Measurements from ENCODE around the gene MICB. TPM values are rescaled to one million over a fixed set of nuclear protein-coding genes. Genes with fewer than 3 reads are reported as not detected.

MICB gene
- total RNA-seq, 1 experiment from 2014 or later: 37.0 TPM

GRCh38 chr6:31546958-31547726, 49.2 kb downstream of the MICB start, which contains the start of gene NFKBIL1:
Gene NFKBIL1 (plus strand): TSS chr6:31547608. CDS start chr6:31547695, 87 bp downstream.
- ChIA-PET CTCF (interaction anchor here (0.6 to 7.2 kb wide), 28 partner anchors 9 to 405 kb away, joined by 3 to 319 read pairs (median 4); partner anchors contain the start of genes AIF1, C6orf47, GPANK1 and LST1), POLR2A (interaction anchor here (0.5 to 2.0 kb wide), 15 partner anchors 18 to 1425 kb away, joined by 3 to 13 read pairs (median 5); partner anchors contain the start of genes GPANK1, MCCD1, MICB and NEU1)
- peak; percentile 67 for ATAC-seq
- H3K9me3 Mint-ChIP-seq: no peaks in the 10 kb centered on the region
- peak within 1 kb of the TSS; percentile 98 for H3K27ac Mint-ChIP-seq
- peak within 1 kb of the TSS; percentile 82 for H3K4me3 Mint-ChIP-seq
- DNase-seq (ENCODE audit: low spot score): peak; percentile 94
- H3K36me3 Mint-ChIP-seq: peaks cover 17% of the 10 kb centered on the region
- TF ChIP-seq HMGXB4 (CRISPR knock-in tag; IDR thresholded peaks at IDR 0.05) (no peak), ZNF416 (CRISPR knock-in tag; IDR thresholded peaks at IDR 0.05) (no peak), SP1 (CRISPR knock-in tag; conservative IDR thresholded peaks at IDR 0.05) (peak; percentile 87), ARID4B (CRISPR knock-in tag; IDR thresholded peaks at IDR 0.05; ENCODE audit: borderline replicate concordance) (0 out of 2 replicates have a peak, but pooled peaks have one; percentile 9), FOXK1 (CRISPR knock-in tag; IDR thresholded peaks at IDR 0.05) (0 out of 2 replicates have a peak, but pooled peaks have one; percentile 50), CREM (CRISPR knock-in tag; IDR thresholded peaks at IDR 0.05) (0 out of 2 replicates have a peak, but pooled peaks have one; percentile 52), TP53 (CRISPR knock-in tag; IDR thresholded peaks at IDR 0.05) (no peak), TEAD4 (CRISPR knock-in tag; IDR thresholded peaks at IDR 0.05) (no peak), GABPB1 (CRISPR knock-in tag; IDR thresholded peaks at IDR 0.05) (peak; percentile 86)
- H3K27me3 Mint-ChIP-seq (ENCODE audit: low read depth): no peaks in the 10 kb centered on the region
- peaks cover 22% of the 10 kb centered on the region for H3K4me1 Mint-ChIP-seq

- peak overlapping the region; percentile 98 for H3K27ac Mint-ChIP-seq
- POLR2A ChIA-PET: interaction anchor here (0.6 to 2.0 kb wide), 5 partner anchors 19 to 117 kb away, joined by 4 to 13 read pairs (median 6); partner anchors contain the start of genes GPANK1, MCCD1 and MICB
- no peaks in the 10 kb centered on the region for H3K27me3 Mint-ChIP-seq (ENCODE audit: low read depth)
- CTCF ChIA-PET: interaction anchor here (0.6 to 7.2 kb wide), 15 partner anchors 27 to 404 kb away, joined by 3 to 319 read pairs (median 5); partner anchors contain the start of genes AIF1, C6orf47, LTB and NCR3
- H3K4me1 Mint-ChIP-seq: peaks cover 21% of the 10 kb centered on the region
- H3K4me3 Mint-ChIP-seq: peak overlapping the region; percentile 82
- ATAC-seq (no peak), DNase-seq (ENCODE audit: low spot score) (no peak)
- no peaks in the 10 kb centered on the region for H3K9me3 Mint-ChIP-seq
- peaks cover 19% of the 10 kb centered on the region for H3K36me3 Mint-ChIP-seq
- TF ChIP-seq ATF1 (CRISPR knock-in tag; IDR thresholded peaks at IDR 0.05) (0 out of 2 replicates have a peak, but pooled peaks have one; percentile 57), AR (CRISPR knock-in tag; IDR thresholded peaks at IDR 0.05) (no peak), ZNF423 (CRISPR knock-in tag; IDR thresholded peaks at IDR 0.05) (no peak), HMGXB4 (CRISPR knock-in tag; IDR thresholded peaks at IDR 0.05) (0 out of 2 replicates have a peak, but pooled peaks have one; percentile 25), ZNF671 (CRISPR knock-in tag; IDR thresholded peaks at IDR 0.05) (no peak), ZNF396 (CRISPR knock-in tag; IDR thresholded peaks at IDR 0.05; ENCODE audit: borderline replicate concordance) (no peak), CREM (CRISPR knock-in tag; IDR thresholded peaks at IDR 0.05) (no peak), ZNF317 (CRISPR knock-in tag; IDR thresholded peaks at IDR 0.05; ENCODE audit: borderline replicate concordance, low read depth) (0 out of 2 replicates have a peak, but pooled peaks have one; percentile 25), ZSCAN18 (CRISPR knock-in tag; IDR thresholded peaks at IDR 0.05) (no peak), ZBTB21 (CRISPR knock-in tag; IDR thresholded peaks at IDR 0.05; ENCODE audit: borderline replicate concordance) (no peak)
Measured at GRCh38 chr6:31547727-31548543, 50.0 kb downstream of the MICB start.
